Erythroblast (primary cell): ENCODE results near the gene RNF151.

Experiments
- GATA1 ChIP-seq: IDR thresholded peaks from 2 replicates; pipeline ENCODE4 v1.6.1; 2011; ENCODE audit warnings: low read depth, mild to moderate bottlenecking, control low read depth, low read length, moderate library complexity
- POLR2A ChIP-seq: IDR thresholded peaks from 2 replicates; pipeline ENCODE4 v1.6.1; 2011; ENCODE audit warnings: mild to moderate bottlenecking, low read length

DNA sequence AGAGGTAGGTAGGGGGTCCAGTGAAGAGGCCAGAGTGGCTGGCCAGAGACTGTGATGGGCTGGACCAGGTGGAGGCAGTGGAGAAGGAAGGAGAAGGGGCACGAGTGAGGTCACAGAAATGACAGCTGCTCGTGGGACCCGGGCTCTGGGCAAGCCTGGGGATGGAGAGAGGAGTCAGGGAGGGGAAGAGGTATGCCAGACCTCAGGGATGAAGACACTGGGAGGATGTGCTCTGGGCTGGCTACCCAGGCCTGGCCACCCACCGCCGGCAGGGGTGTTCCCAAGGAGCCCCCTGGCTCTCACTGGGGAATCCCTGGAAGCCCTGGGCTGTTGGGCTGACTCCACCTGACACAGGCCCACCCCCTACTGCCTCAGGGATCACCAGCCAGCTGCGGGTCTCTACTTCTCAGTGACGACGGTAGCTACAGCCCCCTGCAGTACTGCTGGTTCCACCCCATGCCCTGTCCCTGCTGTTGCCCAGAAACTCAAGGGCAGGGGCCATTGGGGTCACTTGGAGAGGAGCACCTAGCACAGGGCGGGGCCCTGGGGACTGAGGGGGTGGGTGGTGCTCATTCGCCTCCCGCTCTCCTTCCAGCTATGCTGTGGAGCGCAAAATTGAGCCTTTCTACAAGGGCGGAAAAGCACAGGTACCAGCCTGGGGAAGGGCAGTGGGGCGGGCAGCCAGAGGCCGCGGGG lies 7.0 kb downstream of the RNF151 start:
- TF ChIP-seq POLR2A (no peak), GATA1 (no peak)
